DOHH2 (cell line): Measurements from ENCODE around the gene GLRA1.

ENCODE experiments used
- H3F3A ChIP-seq: fragments of 200-600 bp; sonication (generic), shearing (Covaris generic); 2 replicates; pipeline ENCODE4 v1.6.0; 2016; ENCODE audit warnings: antibody characterized with exemption, mild to moderate bottlenecking; ENCODE audit not compliant: control insufficient read depth, insufficient read depth
- H3K27ac ChIP-seq: fragments of 200-600 bp; sonication (generic); 2 replicates; pipeline ENCODE4 v1.5.1; 2014; ENCODE audit warnings: low read depth, mild to moderate bottlenecking, low read length, moderate library complexity
- H3K27me3 ChIP-seq: fragments of 200-600 bp; sonication (generic); 2 replicates; pipeline ENCODE4 v1.6.1; 2014; ENCODE audit warnings: mild to moderate bottlenecking, low read length, mixed read lengths; ENCODE audit not compliant: control insufficient read depth
- H3K36me3 ChIP-seq: fragments of 200-600 bp; sonication (generic); 2 replicates; pipeline ENCODE4 v1.6.1; 2014; ENCODE audit warnings: mild to moderate bottlenecking, low read length, moderate library complexity, mixed read lengths; ENCODE audit not compliant: control insufficient read depth
- H3K4me1 ChIP-seq: fragments of 200-600 bp; sonication (generic); 2 replicates; pipeline ENCODE4 v1.6.1; 2014; ENCODE audit warnings: mild to moderate bottlenecking, low read length, mixed read lengths; ENCODE audit not compliant: control insufficient read depth
- H3K4me2 ChIP-seq: fragments of 200-600 bp; sonication (generic); 2 replicates; pipeline ENCODE4 v1.6.0; 2014; ENCODE audit warnings: mild to moderate bottlenecking, low read length, moderate library complexity
- H3K4me3 ChIP-seq: fragments of 200-600 bp; sonication (generic); 2 replicates; pipeline ENCODE4 v1.5.1; 2014; ENCODE audit warnings: mild to moderate bottlenecking, low read length, mixed read lengths
- H3K79me2 ChIP-seq: fragments of 200-600 bp; sonication (generic); 2 replicates; pipeline ENCODE4 v1.6.1; 2014; ENCODE audit warnings: mild to moderate bottlenecking, low read length, mixed read lengths; ENCODE audit not compliant: control insufficient read depth
- H3K9me2 ChIP-seq: fragments of 200-600 bp; sonication (generic); replicated peaks from 2 replicates; pipeline ENCODE4 v1.6.1; 2014; ENCODE audit warnings: mild to moderate bottlenecking, low read length, mixed read lengths; ENCODE audit not compliant: control insufficient read depth
- H3K9me3 ChIP-seq: fragments of 200-600 bp; sonication (generic); 2 replicates; pipeline ENCODE4 v1.6.1; 2014; ENCODE audit warnings: antibody characterized with exemption, low read length, mixed read lengths; ENCODE audit not compliant: control insufficient read depth, insufficient read depth
- H4K20me1 ChIP-seq: fragments of 200-600 bp; sonication (generic); 2 replicates; pipeline ENCODE4 v1.6.0; 2014; ENCODE audit warnings: low read depth, mild to moderate bottlenecking, antibody characterized with exemption, low read length, moderate library complexity; ENCODE audit not compliant: control insufficient read depth, insufficient read depth
- CTCF ChIP-seq: fragments of 200-600 bp; sonication (generic); IDR thresholded peaks from one replicate; pipeline ENCODE4 v1.5.1; 2014; ENCODE audit warnings: antibody characterized with exemption, mild to moderate bottlenecking, low read depth, low read length; ENCODE audit not compliant: poor library complexity, severe bottlenecking
- EZH2phosphoT487 ChIP-seq: fragments of 200-600 bp; sonication (generic); IDR thresholded peaks from 2 replicates; pipeline ENCODE4 v1.6.1; 2017; ENCODE audit warnings: borderline replicate concordance, mild to moderate bottlenecking, antibody characterized with exemption, low read length, moderate library complexity, mixed read lengths

GLRA1 gene

GRCh38 chr5:151890299-151890698 lies 34.4 kb downstream of the GLRA1 start:
- Histone ChIP-seq H3F3A (no peaks in the 10 kb centered on the region), H3K9me2 (no peaks in the 10 kb centered on the region), H4K20me1 (no peaks in the 10 kb centered on the region), H3K9me3 (no peaks in the 10 kb centered on the region), H3K4me1 (no peaks in the 10 kb centered on the region), H3K79me2 (no peaks in the 10 kb centered on the region), H3K27me3 (0 out of 2 replicates have a peak, but pooled peaks cover 2% of the 10 kb centered on the region), H3K4me3 (no peak overlapping the region), H3K4me2 (no peak overlapping the region), H3K27ac (no peak overlapping the region), H3K36me3 (no peaks in the 10 kb centered on the region)
- TF ChIP-seq EZH2phosphoT487 = no peak
- no peak for TF ChIP-seq CTCF

- Histone ChIP-seq H3K9me2 (no peaks in the 10 kb centered on the region), H3F3A (no peaks in the 10 kb centered on the region), H3K4me2 (no peak overlapping the region), H3K79me2 (no peaks in the 10 kb centered on the region), H3K4me3 (no peak overlapping the region), H3K36me3 (no peaks in the 10 kb centered on the region), H3K27ac (no peak overlapping the region), H3K4me1 (no peaks in the 10 kb centered on the region), H4K20me1 (no peaks in the 10 kb centered on the region), H3K27me3 (0 out of 2 replicates have a peak, but pooled peaks cover 2% of the 10 kb centered on the region), H3K9me3 (no peaks in the 10 kb centered on the region)
- TF ChIP-seq EZH2phosphoT487 (no peak), CTCF (no peak)
Measured at GRCh38 chr5:151889614-151890013, 35.0 kb downstream of the GLRA1 start.

- no peak overlapping the region for H3K4me3 ChIP-seq
- no peaks in the 10 kb centered on the region for H3K9me3 ChIP-seq
- H4K20me1 ChIP-seq = no peaks in the 10 kb centered on the region
- H3K79me2 ChIP-seq = no peaks in the 10 kb centered on the region
- 0 out of 2 replicates have a peak, but pooled peaks cover 2% of the 10 kb centered on the region for H3K27me3 ChIP-seq
- no peaks in the 10 kb centered on the region for H3F3A ChIP-seq
- no peaks in the 10 kb centered on the region for H3K36me3 ChIP-seq
- H3K4me2 ChIP-seq = no peak overlapping the region
- no peak for TF ChIP-seq CTCF
- TF ChIP-seq EZH2phosphoT487 = no peak
- no peaks in the 10 kb centered on the region for H3K9me2 ChIP-seq
- no peak overlapping the region for H3K27ac ChIP-seq
- H3K4me1 ChIP-seq = no peaks in the 10 kb centered on the region
Measured at GRCh38 chr5:151886546-151887275, 37.9 kb downstream of the GLRA1 start.
